ENCODE results near the gene TUT7. TPM values are rescaled to one million over a fixed set of nuclear protein-coding genes. Genes with fewer than 3 reads are reported as not detected.

TUT7 gene
- total RNA-seq, 1 experiment from 2014 or later, result 24.5 TPM

GRCh38 chr9:86352440-86353077 is 1.7 kb downstream of the TUT7 start (continued):
- TF ChIP-seq STAT6 (CRISPR knock-in tag; conservative IDR thresholded peaks at IDR 0.05; ENCODE audit: low read depth) (no peak), ZMAT4 (CRISPR knock-in tag; IDR thresholded peaks at IDR 0.05) (no peak)

DNA sequence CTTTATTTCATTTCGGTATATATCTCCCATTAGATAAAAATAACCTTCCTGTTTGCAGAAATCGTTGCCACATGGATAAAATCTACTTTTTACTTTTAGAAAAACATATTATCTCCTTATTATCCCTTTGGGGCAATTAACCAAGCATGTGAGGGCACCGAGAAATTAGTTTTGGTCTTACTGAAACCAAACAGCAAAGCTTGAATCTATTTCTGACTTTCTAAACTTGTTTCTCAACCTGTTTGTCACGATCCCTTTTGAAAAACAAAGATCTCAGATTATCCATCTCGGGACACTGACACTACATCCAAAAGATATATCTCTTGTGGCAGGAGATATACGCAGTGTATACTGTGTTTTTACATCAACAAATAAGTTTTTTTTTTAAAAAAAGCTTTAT is 2.3 kb downstream of the TUT7 start:
- ChIA-PET POLR2A (no interaction called here), CTCF (no interaction called here)
- Mint-ChIP-seq H3K4me1 (peaks cover 17% of the 10 kb centered on the region), H3K36me3 (peaks cover 16% of the 10 kb centered on the region), H3K27me3 (ENCODE audit: low read depth) (peaks cover 17% of the 10 kb centered on the region), H3K9me3 (no peaks in the 10 kb centered on the region), H3K27ac (no peak overlapping the region), H3K4me3 (no peak overlapping the region)
- no peak for DNase-seq (ENCODE audit: low spot score)
- TF ChIP-seq MAX (CRISPR knock-in tag; IDR thresholded peaks at IDR 0.05) (no peak), ATF3 (CRISPR knock-in tag; conservative IDR thresholded peaks at IDR 0.05) (no peak), STAT6 (CRISPR knock-in tag; conservative IDR thresholded peaks at IDR 0.05; ENCODE audit: low read depth) (no peak)
- TF ChIP-seq, protein P1, sequence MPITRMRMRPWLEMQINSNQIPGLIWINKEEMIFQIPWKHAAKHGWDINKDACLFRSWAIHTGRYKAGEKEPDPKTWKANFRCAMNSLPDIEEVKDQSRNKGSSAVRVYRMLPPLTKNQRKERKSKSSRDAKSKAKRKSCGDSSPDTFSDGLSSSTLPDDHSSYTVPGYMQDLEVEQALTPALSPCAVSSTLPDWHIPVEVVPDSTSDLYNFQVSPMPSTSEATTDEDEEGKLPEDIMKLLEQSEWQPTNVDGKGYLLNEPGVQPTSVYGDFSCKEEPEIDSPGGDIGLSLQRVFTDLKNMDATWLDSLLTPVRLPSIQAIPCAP (CRISPR knock-in tag; IDR thresholded peaks at IDR 0.05), result no peak
- no peak for ATAC-seq

- no peak for DNase-seq (ENCODE audit: low spot score)
- CTCF ChIA-PET, result no interaction called here
- H3K4me3 Mint-ChIP-seq, result no peak overlapping the region
- TF ChIP-seq ZNF219 (CRISPR knock-in tag; IDR thresholded peaks at IDR 0.05; ENCODE audit: borderline replicate concordance), result no peak
- TF ChIP-seq STAT6 (CRISPR knock-in tag; conservative IDR thresholded peaks at IDR 0.05; ENCODE audit: low read depth), result no peak
- no peak for TF ChIP-seq IRF2 (CRISPR knock-in tag; IDR thresholded peaks at IDR 0.05; ENCODE audit: borderline replicate concordance, low read depth)
- TF ChIP-seq HMGA2 (CRISPR knock-in tag; IDR thresholded peaks at IDR 0.05), result no peak
- TF ChIP-seq AR (CRISPR knock-in tag; IDR thresholded peaks at IDR 0.05), result no peak
- no peak for TF ChIP-seq KAT7 (CRISPR knock-in tag; IDR thresholded peaks at IDR 0.05; ENCODE audit: borderline replicate concordance)
- TF ChIP-seq NFYB (CRISPR knock-in tag; conservative IDR thresholded peaks at IDR 0.05; ENCODE audit: low read depth), result no peak
- TF ChIP-seq, protein P1 (CRISPR knock-in tag; IDR thresholded peaks at IDR 0.05), result no peak
- no peak for TF ChIP-seq ELF4 (CRISPR knock-in tag; IDR thresholded peaks at IDR 0.05; ENCODE audit: low read depth)
Measured at GRCh38 chr9:86350006-86350760, 4.0 kb downstream of the TUT7 start.

More at GRCh38 chr9:86350006-86350760, 4.0 kb downstream of the TUT7 start:
- Mint-ChIP-seq H3K9me3 (no peaks in the 10 kb centered on the region), H3K27ac (no peak overlapping the region), H3K36me3 (peaks cover 27% of the 10 kb centered on the region), H3K4me1 (peaks cover 15% of the 10 kb centered on the region), H3K27me3 (ENCODE audit: low read depth) (peaks cover 5% of the 10 kb centered on the region)
- ATAC-seq, result no peak
- POLR2A ChIA-PET, result no interaction called here
